Right lobe of liver (tissue), 4 donors: ENCODE results near the gene IDI1.

Experiments used
- POLR2A ChIP-seq: fragments of 450-650 bp; IDR thresholded peaks from one replicate; pipeline ENCODE4 v1.6.1; 2017; ENCODE audit warnings: antibody characterized with exemption, mild to moderate bottlenecking
- TF ChIP-seq, protein P1 (sequence below), 4 donors: fragments of 200-600 bp in 3 of 4; fragments of 450-650 bp in 1 of 4; IDR thresholded peaks; one replicate each; pipeline versions ENCODE4 v1.5.1 to v1.8.0; 2016 to 2022; ENCODE audit warnings: antibody characterized with exemption in 4 of 4, mild to moderate bottlenecking in 2 of 4
- donor health status: DM: no; HTN: no; CAD: no.
- donor health status: DM: no; HTN: no; CAD: no.
- donor health status: DM: no; HTN: yes; CAD: no.

DNA sequence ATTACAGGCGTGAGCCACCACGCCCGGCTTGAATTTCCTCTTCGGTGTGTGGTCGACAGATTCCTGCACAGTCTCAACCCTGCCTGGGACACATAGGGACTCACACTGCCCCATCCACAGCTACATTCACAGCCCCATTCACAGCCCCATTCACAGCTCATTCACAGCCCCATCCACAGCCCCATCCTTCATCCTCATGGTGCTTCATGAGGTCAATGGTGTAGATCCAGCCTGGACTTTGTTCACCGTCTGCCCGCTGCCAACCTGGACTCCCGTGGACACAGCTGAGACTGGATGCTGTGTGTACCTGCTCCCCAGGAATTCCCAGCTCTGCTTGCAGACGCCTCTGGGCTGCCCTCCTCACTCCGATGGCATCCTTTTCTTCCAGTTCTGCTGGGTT, 28.5 kb downstream of the IDI1 start:
- no peak for TF ChIP-seq POLR2A
- TF ChIP-seq, protein P1, sequence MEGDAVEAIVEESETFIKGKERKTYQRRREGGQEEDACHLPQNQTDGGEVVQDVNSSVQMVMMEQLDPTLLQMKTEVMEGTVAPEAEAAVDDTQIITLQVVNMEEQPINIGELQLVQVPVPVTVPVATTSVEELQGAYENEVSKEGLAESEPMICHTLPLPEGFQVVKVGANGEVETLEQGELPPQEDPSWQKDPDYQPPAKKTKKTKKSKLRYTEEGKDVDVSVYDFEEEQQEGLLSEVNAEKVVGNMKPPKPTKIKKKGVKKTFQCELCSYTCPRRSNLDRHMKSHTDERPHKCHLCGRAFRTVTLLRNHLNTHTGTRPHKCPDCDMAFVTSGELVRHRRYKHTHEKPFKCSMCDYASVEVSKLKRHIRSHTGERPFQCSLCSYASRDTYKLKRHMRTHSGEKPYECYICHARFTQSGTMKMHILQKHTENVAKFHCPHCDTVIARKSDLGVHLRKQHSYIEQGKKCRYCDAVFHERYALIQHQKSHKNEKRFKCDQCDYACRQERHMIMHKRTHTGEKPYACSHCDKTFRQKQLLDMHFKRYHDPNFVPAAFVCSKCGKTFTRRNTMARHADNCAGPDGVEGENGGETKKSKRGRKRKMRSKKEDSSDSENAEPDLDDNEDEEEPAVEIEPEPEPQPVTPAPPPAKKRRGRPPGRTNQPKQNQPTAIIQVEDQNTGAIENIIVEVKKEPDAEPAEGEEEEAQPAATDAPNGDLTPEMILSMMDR (IDR thresholded peaks at IDR 0.05) = no peak
